Epithelial cell of proximal tubule (primary cell): ENCODE data around the gene RAB11FIP4. TPM values are rescaled to one million over a fixed set of nuclear protein-coding genes. Genes with fewer than 3 reads are reported as not detected.
A peak's percentile ranks its signal among the peaks of the same experiment; 100 is the strongest.

Experiments used
- DNase-seq: peaks from one replicate; pipeline ENCODE4 v3.0.0-alpha.2; 2011; ENCODE audit warnings: low read depth
- H3K4me3 ChIP-seq: 2 replicates; pipeline ENCODE4 v1.5.1; 2011; ENCODE audit warnings: low read depth, mild to moderate bottlenecking, low read length
- CTCF ChIP-seq: conservative IDR thresholded peaks from 2 replicates; pipeline ENCODE4 v1.5.1; 2012; ENCODE audit warnings: low read depth, mild to moderate bottlenecking, low read length
- total RNA-seq: library from RNA; depleted of rRNA; stranded (reverse); fragments of >200 nt; gene quantifications from 2 replicates; pipeline ENCODE4 v1.2.3, GENCODE V29; 2015

RAB11FIP4 gene
- total RNA-seq, 1 donor from 2014 or later: 15.1 TPM

- no peak for DNase-seq
- no peak for TF ChIP-seq CTCF
Observed at GRCh38 chr17:31387438-31387837, 4.0 kb upstream of the RAB11FIP4 start.

GRCh38 chr17:31388351-31388750 is 3.1 kb upstream of the RAB11FIP4 start:
- TF ChIP-seq CTCF: no peak
- no peak overlapping the region for H3K4me3 ChIP-seq
- no peak for DNase-seq

More at GRCh38 chr17:31387438-31387837, 4.0 kb upstream of the RAB11FIP4 start:
- H3K4me3 ChIP-seq: no peak overlapping the region

- TF ChIP-seq CTCF: peak; percentile 69
- H3K4me3 ChIP-seq: no peak overlapping the region
- DNase-seq: no peak
Observed at GRCh38 chr17:31388770-31389656, 2.5 kb upstream of the RAB11FIP4 start.

- TF ChIP-seq CTCF: no peak
Observed at GRCh38 chr17:31389657-31390381, 1.7 kb upstream of the RAB11FIP4 start.

GRCh38 chr17:31390426-31390747 is 1.1 kb upstream of the RAB11FIP4 start:
- DNase-seq: no peak
- no peak for TF ChIP-seq CTCF
- no peak overlapping the region for H3K4me3 ChIP-seq

More at GRCh38 chr17:31389657-31390381, 1.7 kb upstream of the RAB11FIP4 start:
- H3K4me3 ChIP-seq: no peak overlapping the region
- DNase-seq: no peak

- TF ChIP-seq CTCF: no peak
- no peak for DNase-seq
- no peak overlapping the region for H3K4me3 ChIP-seq
Observed at GRCh38 chr17:31390748-31391495, 553 bp upstream of the RAB11FIP4 start.
